OCI-LY7 (cell line): ENCODE data around the gene CASP9. TPM values are rescaled to one million over a fixed set of nuclear protein-coding genes. Genes with fewer than 3 reads are reported as not detected.

ENCODE experiments used
- BruUV-seq: library from RNA; stranded (reverse); fragments of 400-500 nt; replicated peaks from 2 replicates; lab custom pipeline; 2021; lab: Mats Ljungman, UMichigan
- CTCF ChIA-PET: fragments of 300-600 bp; sonication (Branson Sonifier 250); formaldehyde crosslinking; loops from one replicate; lab custom pipeline; 2022; ENCODE audit warnings: antibody characterized with exemption; ENCODE audit not compliant: unreplicated experiment; lab: Charles Lee
- POLR2A ChIA-PET: fragments of 300-600 bp; sonication (Branson Sonifier 250); formaldehyde crosslinking; loops from one replicate; lab custom pipeline; 2022; ENCODE audit warnings: antibody characterized with exemption; lab: Charles Lee
- DNase-seq: peaks from one replicate; pipeline ENCODE4 v3.0.0-alpha.2; 2015; ENCODE audit warnings: low spot score
- H2AFZ ChIP-seq: fragments of 200-600 bp; sonication (generic), shearing (Covaris generic); 2 replicates; pipeline ENCODE4 v1.6.1; 2014; ENCODE audit warnings: mild to moderate bottlenecking, antibody characterized with exemption, low read length, moderate library complexity
- H3K27ac ChIP-seq: fragments of 200-600 bp; sonication (generic); 2 replicates; pipeline ENCODE4 v1.5.1; 2014; ENCODE audit warnings: mixed run types, low read depth, mild to moderate bottlenecking, moderate library complexity, low read length, inconsistent platforms; ENCODE audit not compliant: poor library complexity, severe bottlenecking
- H3K36me3 ChIP-seq: fragments of 200-600 bp; sonication (generic); 2 replicates; pipeline ENCODE4 v1.6.1; 2014; ENCODE audit warnings: mild to moderate bottlenecking, antibody characterized with exemption, low read length, moderate library complexity, mixed read lengths; ENCODE audit not compliant: insufficient read depth
- H3K4me1 ChIP-seq: fragments of 200-600 bp; sonication (generic); 2 replicates; pipeline ENCODE4 v1.5.1; 2014; ENCODE audit warnings: mild to moderate bottlenecking, low read length; ENCODE audit not compliant: insufficient read depth, poor library complexity, severe bottlenecking
- H3K4me2 ChIP-seq: fragments of 200-600 bp; sonication (generic); 2 replicates; pipeline ENCODE4 v1.6.1; 2014; ENCODE audit warnings: mild to moderate bottlenecking, low read length
- H3K4me3 ChIP-seq: fragments of 200-600 bp; sonication (generic); 2 replicates; pipeline ENCODE4 v1.5.1; 2014; ENCODE audit warnings: mild to moderate bottlenecking, low read depth, low read length; ENCODE audit not compliant: poor library complexity, severe bottlenecking
- H3K79me2 ChIP-seq: fragments of 200-600 bp; sonication (generic); 2 replicates; pipeline ENCODE4 v1.6.1; 2016; ENCODE audit warnings: low read depth, mild to moderate bottlenecking, low read length, moderate library complexity, mixed read lengths; ENCODE audit not compliant: insufficient read depth
- H3K9me2 ChIP-seq: fragments of 200-600 bp; sonication (generic); 2 replicates; pipeline ENCODE4 v1.6.1; 2016; ENCODE audit warnings: mild to moderate bottlenecking, low read length, mixed read lengths; ENCODE audit not compliant: insufficient read depth
- H3K9me3 ChIP-seq: fragments of 200-600 bp; sonication (generic); 2 replicates; pipeline ENCODE4 v1.6.1; 2014; ENCODE audit warnings: mild to moderate bottlenecking, mixed run types, low read length, mixed read lengths
- H4K20me1 ChIP-seq: fragments of 200-600 bp; sonication (generic); 2 replicates; pipeline ENCODE4 v1.6.1; 2014; ENCODE audit warnings: mild to moderate bottlenecking, antibody characterized with exemption, low read length, moderate library complexity, mixed read lengths; ENCODE audit not compliant: insufficient read depth
- EZH2phosphoT487 ChIP-seq: fragments of 200-600 bp; sonication (generic); IDR thresholded peaks from 2 replicates; pipeline ENCODE4 v1.6.1; 2018; ENCODE audit warnings: low read depth, borderline replicate concordance, mild to moderate bottlenecking, mixed run types, antibody characterized with exemption, low read length, moderate library complexity, mixed read lengths
- intact Hi-C: fragments of 100-400 bp; cut with micrococcal nuclease; formaldehyde crosslinking; loops from one replicate; pipeline ENCODE4 v1.10.0; 2022; ENCODE audit not compliant: unreplicated experiment
- total RNA-seq, 2 experiments: library from RNA; depleted of rRNA in 1 of 2; stranded (reverse); fragments of >200 nt in 1 of 2; shearing (Covaris generic) in 1 of 2; gene quantifications; 2 replicates each; pipeline ENCODE4 v1.2.3, GENCODE V29; 2014 to 2022
- TF ChIP-seq, protein P1 (sequence below): fragments of 200-600 bp; sonication (generic); conservative IDR thresholded peaks from 2 replicates; pipeline ENCODE4 v1.5.1; 2014; ENCODE audit warnings: mild to moderate bottlenecking, antibody characterized with exemption, low read length, moderate library complexity, mixed read lengths

The CASP9 gene
- total RNA-seq, 2 experiments from 2014 or later = 14.5 to 17.6 TPM

DNA sequence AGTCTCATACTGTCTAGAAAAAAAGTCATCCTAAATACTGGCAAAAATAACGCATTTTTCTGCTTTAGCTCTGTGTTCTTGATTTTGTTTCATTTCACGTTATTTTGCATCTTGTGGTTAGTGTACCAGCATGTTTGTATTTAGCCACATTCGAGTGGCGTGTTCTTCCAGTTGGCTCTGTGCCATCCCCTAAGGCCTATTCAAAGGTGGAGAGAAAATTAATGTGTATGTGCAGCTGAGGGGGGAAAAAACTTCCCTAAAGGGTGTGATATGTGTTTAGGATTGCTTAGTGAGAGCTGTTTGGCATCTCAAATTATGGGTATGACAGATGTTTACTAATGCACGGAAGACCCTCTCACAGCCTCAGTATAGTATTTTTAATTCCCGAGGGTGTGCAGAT, 14.8 kb upstream of the CASP9 start:
- ChIA-PET CTCF (no interaction called here), POLR2A (interaction anchor here (0.5 to 0.7 kb wide), 3 partner anchors 71 to 617 kb away, joined by 3 to 5 read pairs (median 3); partner anchors contain the start of gene EPHA2)
- Histone ChIP-seq H2AFZ (no peak overlapping the region), H3K4me3 (no peak overlapping the region), H3K27ac (no peak overlapping the region), H3K4me2 (no peak overlapping the region), H3K9me2 (no peaks in the 10 kb centered on the region), H3K9me3 (no peaks in the 10 kb centered on the region), H4K20me1 (no peaks in the 10 kb centered on the region), H3K4me1 (no peaks in the 10 kb centered on the region), H3K79me2 (no peaks in the 10 kb centered on the region), H3K36me3 (peaks cover 66% of the 10 kb centered on the region)
- no peak for TF ChIP-seq EZH2phosphoT487
- TF ChIP-seq, protein P1, sequence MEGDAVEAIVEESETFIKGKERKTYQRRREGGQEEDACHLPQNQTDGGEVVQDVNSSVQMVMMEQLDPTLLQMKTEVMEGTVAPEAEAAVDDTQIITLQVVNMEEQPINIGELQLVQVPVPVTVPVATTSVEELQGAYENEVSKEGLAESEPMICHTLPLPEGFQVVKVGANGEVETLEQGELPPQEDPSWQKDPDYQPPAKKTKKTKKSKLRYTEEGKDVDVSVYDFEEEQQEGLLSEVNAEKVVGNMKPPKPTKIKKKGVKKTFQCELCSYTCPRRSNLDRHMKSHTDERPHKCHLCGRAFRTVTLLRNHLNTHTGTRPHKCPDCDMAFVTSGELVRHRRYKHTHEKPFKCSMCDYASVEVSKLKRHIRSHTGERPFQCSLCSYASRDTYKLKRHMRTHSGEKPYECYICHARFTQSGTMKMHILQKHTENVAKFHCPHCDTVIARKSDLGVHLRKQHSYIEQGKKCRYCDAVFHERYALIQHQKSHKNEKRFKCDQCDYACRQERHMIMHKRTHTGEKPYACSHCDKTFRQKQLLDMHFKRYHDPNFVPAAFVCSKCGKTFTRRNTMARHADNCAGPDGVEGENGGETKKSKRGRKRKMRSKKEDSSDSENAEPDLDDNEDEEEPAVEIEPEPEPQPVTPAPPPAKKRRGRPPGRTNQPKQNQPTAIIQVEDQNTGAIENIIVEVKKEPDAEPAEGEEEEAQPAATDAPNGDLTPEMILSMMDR = no peak
- no TSS peak for BruUV-seq
- no peak for DNase-seq
- intact Hi-C loops = no loop called here

DNA sequence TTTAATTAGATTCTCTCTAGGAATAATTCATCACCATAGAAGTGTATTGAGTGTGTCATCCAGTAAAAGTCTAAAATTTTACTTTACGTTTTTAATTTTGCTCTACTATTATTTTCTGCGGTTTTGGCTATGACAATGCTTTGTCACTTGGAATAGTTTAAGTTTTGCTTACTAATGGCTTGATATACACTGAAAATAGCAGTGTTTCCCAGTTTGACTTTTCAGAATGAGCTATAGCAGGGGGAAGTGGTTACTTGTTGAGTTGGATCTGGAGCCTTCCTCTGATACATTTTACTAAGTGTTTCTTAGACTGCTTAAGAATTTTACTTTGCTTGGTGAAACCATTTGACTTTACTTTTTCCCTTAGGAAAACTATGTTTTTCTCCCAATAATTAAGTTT, 7.7 kb upstream of the CASP9 start:
- no peak for DNase-seq
- Histone ChIP-seq H4K20me1 (no peaks in the 10 kb centered on the region), H3K9me3 (no peaks in the 10 kb centered on the region), H2AFZ (no peak overlapping the region), H3K79me2 (peaks cover 15% of the 10 kb centered on the region; the same call in 1 of the 2 replicates), H3K27ac (no peak overlapping the region), H3K4me1 (peaks cover 7% of the 10 kb centered on the region), H3K9me2 (no peaks in the 10 kb centered on the region), H3K4me3 (no peak overlapping the region), H3K36me3 (peaks cover 50% of the 10 kb centered on the region), H3K4me2 (no peak overlapping the region)
- CTCF ChIA-PET = no interaction called here
- TF ChIP-seq, protein P1 = no peak
- no peak for TF ChIP-seq EZH2phosphoT487
- intact Hi-C loops = no loop called here
- POLR2A ChIA-PET = interaction anchor here (0.6 kb wide), 1 partner anchor 75 kb away, joined by 4 read pairs; no protein-coding TSS in a partner anchor
- BruUV-seq = no TSS peak

DNA sequence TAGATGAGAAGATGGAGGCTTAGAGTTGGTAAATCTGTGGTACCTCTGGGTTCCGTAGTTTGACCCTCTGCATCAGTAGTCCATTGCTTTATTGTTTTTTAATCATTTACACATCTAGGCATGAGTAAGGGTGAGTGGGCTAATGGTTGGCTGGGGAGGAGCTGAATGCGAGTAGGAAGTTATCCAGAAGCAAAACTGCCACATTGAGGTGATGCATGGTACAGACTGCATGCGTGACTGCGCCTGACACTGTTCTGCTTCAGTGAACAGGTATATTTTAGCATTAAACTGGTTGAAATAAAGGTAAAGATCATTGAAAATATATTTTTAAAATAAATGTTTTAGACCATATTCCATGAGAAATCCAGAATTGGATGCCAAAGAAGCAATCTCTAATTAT, 7.0 kb upstream of the CASP9 start:
- intact Hi-C loops = no loop called here
- no peak overlapping the region for H3K4me3 ChIP-seq
- DNase-seq = no peak
- no peaks in the 10 kb centered on the region for H3K9me2 ChIP-seq
- POLR2A ChIA-PET = no interaction called here
- TF ChIP-seq EZH2phosphoT487 = no peak
- TF ChIP-seq, protein P1 = no peak
- no TSS peak for BruUV-seq
- CTCF ChIA-PET = no interaction called here
- no peak overlapping the region for H2AFZ ChIP-seq
- H3K4me1 ChIP-seq = peaks cover 7% of the 10 kb centered on the region
- no peak overlapping the region for H3K27ac ChIP-seq
- H3K79me2 ChIP-seq = peaks cover 15% of the 10 kb centered on the region; the same call in 1 of the 2 replicates
- H4K20me1 ChIP-seq = no peaks in the 10 kb centered on the region
- H3K9me3 ChIP-seq = no peaks in the 10 kb centered on the region
- H3K4me2 ChIP-seq = no peak overlapping the region
- peaks cover 43% of the 10 kb centered on the region for H3K36me3 ChIP-seq
